Measurements from ENCODE around the gene U2SURP. TPM values are rescaled to one million over a fixed set of nuclear protein-coding genes. Genes with fewer than 3 reads are reported as not detected.

U2SURP gene
- total and polyA plus RNA-seq, 2 donors (not counting 3 experiments of a cell fraction or from before 2014, with no cell fraction given) = 12.6 to 92.4 TPM

DNA sequence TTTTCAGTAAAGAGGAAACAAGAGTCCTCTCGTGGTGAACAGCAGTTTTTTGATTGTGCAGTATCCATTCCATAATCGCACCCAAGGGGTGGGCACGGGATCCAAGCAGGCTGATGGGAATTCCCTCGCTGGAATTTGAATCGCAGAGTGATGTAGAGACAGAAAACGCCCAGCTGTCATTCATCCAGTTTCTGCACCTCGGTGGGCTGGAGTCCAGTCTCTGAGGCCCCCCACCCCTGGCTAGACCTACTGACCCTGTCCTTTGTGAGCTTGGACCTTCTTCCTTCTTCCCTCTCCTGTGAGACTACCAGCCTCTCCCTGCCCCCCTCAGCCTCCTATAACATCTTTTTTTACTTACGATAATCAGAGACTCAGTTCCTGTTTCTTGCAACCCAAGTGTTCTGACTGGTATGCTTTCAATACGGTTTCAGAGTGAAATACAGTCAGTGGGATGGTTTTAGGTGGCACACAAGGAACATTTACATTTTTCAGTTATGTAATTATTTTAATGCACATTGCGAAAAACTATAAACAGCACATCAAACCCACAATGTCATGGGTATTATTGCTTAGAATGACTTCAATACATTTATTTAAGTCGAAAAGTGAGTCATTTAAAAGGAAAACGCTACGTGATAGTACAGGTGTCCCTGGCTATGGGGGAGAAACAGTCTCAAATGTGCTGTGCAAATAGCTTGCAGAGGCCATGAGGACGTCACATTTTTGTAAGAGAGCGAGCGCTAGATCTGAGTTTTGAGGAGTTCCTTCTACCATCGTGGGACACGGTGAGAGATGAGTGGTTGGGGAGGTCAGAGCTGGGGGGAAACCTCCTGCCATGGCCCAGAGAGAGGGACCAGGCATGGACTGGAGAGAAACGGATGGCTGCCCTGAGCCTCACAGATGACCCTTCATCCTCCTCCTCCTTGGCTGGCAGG is 80.7 kb downstream of the U2SURP start:
- no TSS peak for BruUV-seq (replicated peaks)
- Histone ChIP-seq H3K36me3 (ENCODE audit: control insufficient read depth in 2 of 2, extremely low read depth in 1 of 2, insufficient read depth in 2 of 2, low read length in 2 of 2) (no peaks in the 10 kb centered on the region), H3K79me2 (ENCODE audit: control insufficient read depth, insufficient read depth, low read length) (no peaks in the 10 kb centered on the region), H3K4me3 (replicated peaks in 1 of 3; ENCODE audit: insufficient read depth in 1 of 3, low read depth in 1 of 3, low read length in 3 of 3) (no peak overlapping the region), H4K20me1 (replicated peaks; ENCODE audit: control insufficient read depth, extremely low read depth, insufficient read depth, low read length) (no peaks in the 10 kb centered on the region), H3K9ac (replicated peaks; ENCODE audit: extremely low read depth, insufficient read depth, low read length) (no peak overlapping the region), H2AFZ (ENCODE audit: low read depth, low read length) (no peak overlapping the region), H3K9me3 (replicated peaks; ENCODE audit: control insufficient read depth, insufficient read depth, low read length) (no peaks in the 10 kb centered on the region), H3K9me1 (replicated peaks; ENCODE audit: control insufficient read depth, extremely low read depth, insufficient read depth, low read length) (no peaks in the 10 kb centered on the region), H3K4me2 (ENCODE audit: insufficient read depth, low read length) (no peak overlapping the region), H3K4me1 (ENCODE audit: control insufficient read depth, extremely low read depth, insufficient read depth, low read length) (peaks cover 3% of the 10 kb centered on the region), H3K27ac (ENCODE audit: insufficient read depth, low read depth, low read length) (no peak overlapping the region), H3K27me3 (ENCODE audit: control insufficient read depth in 2 of 2, insufficient read depth in 2 of 2, low read length in 2 of 2) (no peaks in the 10 kb centered on the region)
- FAIRE-seq = no peak
- dilution Hi-C loops (cut with MboI; ENCODE audit: extremely low pct_ligation_motif_present, low sequenced_read_pairs) = no loop called here
- POLR2A ChIA-PET = no interaction called here
- intact Hi-C loops (cut with micrococcal nuclease) = no loop called here
- no peak for DNase-seq (ENCODE audit: low read depth, low spot score)
- CTCF ChIA-PET = no interaction called here
- TF ChIP-seq FOS (IDR thresholded peaks at IDR 0.05; ENCODE audit: borderline replicate concordance, insufficient read depth, low read length) (no peak), JUN (IDR thresholded peaks at IDR 0.05; ENCODE audit: borderline replicate concordance, insufficient read depth, insufficient read length, low read depth) (no peak)

- no TSS peak for BruUV-seq (replicated peaks)
- FAIRE-seq = no peak
- H3K9me1 ChIP-seq (replicated peaks; ENCODE audit: control insufficient read depth, extremely low read depth, insufficient read depth, low read length) = no peaks in the 10 kb centered on the region
Observed at GRCh38 chr3:143083781-143084180, 82.4 kb downstream of the U2SURP start.

More at GRCh38 chr3:143083781-143084180, 82.4 kb downstream of the U2SURP start:
- Histone ChIP-seq H2AFZ (ENCODE audit: low read depth, low read length) (no peak overlapping the region), H3K27ac (ENCODE audit: insufficient read depth, low read depth, low read length) (no peak overlapping the region), H3K4me2 (ENCODE audit: insufficient read depth, low read length) (no peak overlapping the region), H3K4me1 (ENCODE audit: control insufficient read depth, extremely low read depth, insufficient read depth, low read length) (peaks cover 3% of the 10 kb centered on the region), H3K27me3 (ENCODE audit: control insufficient read depth in 2 of 2, insufficient read depth in 2 of 2, low read length in 2 of 2) (no peaks in the 10 kb centered on the region), H4K20me1 (replicated peaks; ENCODE audit: control insufficient read depth, extremely low read depth, insufficient read depth, low read length) (no peaks in the 10 kb centered on the region), H3K4me3 (replicated peaks in 1 of 3; ENCODE audit: insufficient read depth in 1 of 3, low read depth in 1 of 3, low read length in 3 of 3) (no peak overlapping the region), H3K79me2 (ENCODE audit: control insufficient read depth, insufficient read depth, low read length) (no peaks in the 10 kb centered on the region), H3K9ac (replicated peaks; ENCODE audit: extremely low read depth, insufficient read depth, low read length) (no peak overlapping the region), H3K9me3 (replicated peaks; ENCODE audit: control insufficient read depth, insufficient read depth, low read length) (no peaks in the 10 kb centered on the region), H3K36me3 (ENCODE audit: control insufficient read depth in 2 of 2, extremely low read depth in 1 of 2, insufficient read depth in 2 of 2, low read length in 2 of 2) (no peaks in the 10 kb centered on the region)
- dilution Hi-C loops (cut with MboI; ENCODE audit: extremely low pct_ligation_motif_present, low sequenced_read_pairs) (no loop called here), intact Hi-C loops (cut with micrococcal nuclease) (no loop called here)
- TF ChIP-seq EZH2 (IDR thresholded peaks at IDR 0.05; ENCODE audit: borderline replicate concordance, low read depth, low read length, severe bottlenecking) (no peak), POLR2A (IDR thresholded peaks at IDR 0.05; ENCODE audit: low read depth, low read length) (no peak), FOS (IDR thresholded peaks at IDR 0.05; ENCODE audit: borderline replicate concordance, insufficient read depth, low read length) (no peak), MAX (IDR thresholded peaks at IDR 0.05; ENCODE audit: insufficient read depth, insufficient read length) (no peak), MYC (IDR thresholded peaks at IDR 0.05; ENCODE audit: low read depth, low read length) (no peak), POLR2AphosphoS5 (IDR thresholded peaks at IDR 0.05; ENCODE audit: insufficient read depth, low read depth, low read length) (no peak), GATA2 (IDR thresholded peaks at IDR 0.05; ENCODE audit: insufficient read depth, insufficient read length, low read depth, low read length) (no peak), JUN (IDR thresholded peaks at IDR 0.05; ENCODE audit: borderline replicate concordance, insufficient read depth, insufficient read length, low read depth) (no peak)
- TF ChIP-seq, protein P1, sequence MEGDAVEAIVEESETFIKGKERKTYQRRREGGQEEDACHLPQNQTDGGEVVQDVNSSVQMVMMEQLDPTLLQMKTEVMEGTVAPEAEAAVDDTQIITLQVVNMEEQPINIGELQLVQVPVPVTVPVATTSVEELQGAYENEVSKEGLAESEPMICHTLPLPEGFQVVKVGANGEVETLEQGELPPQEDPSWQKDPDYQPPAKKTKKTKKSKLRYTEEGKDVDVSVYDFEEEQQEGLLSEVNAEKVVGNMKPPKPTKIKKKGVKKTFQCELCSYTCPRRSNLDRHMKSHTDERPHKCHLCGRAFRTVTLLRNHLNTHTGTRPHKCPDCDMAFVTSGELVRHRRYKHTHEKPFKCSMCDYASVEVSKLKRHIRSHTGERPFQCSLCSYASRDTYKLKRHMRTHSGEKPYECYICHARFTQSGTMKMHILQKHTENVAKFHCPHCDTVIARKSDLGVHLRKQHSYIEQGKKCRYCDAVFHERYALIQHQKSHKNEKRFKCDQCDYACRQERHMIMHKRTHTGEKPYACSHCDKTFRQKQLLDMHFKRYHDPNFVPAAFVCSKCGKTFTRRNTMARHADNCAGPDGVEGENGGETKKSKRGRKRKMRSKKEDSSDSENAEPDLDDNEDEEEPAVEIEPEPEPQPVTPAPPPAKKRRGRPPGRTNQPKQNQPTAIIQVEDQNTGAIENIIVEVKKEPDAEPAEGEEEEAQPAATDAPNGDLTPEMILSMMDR (IDR thresholded peaks at IDR 0.05; ENCODE audit: extremely low read depth in 1 of 2, insufficient read depth in 1 of 2, low read depth in 1 of 2, low read length in 2 of 2) = no peak
- POLR2A ChIA-PET = no interaction called here
- no peak for DNase-seq (ENCODE audit: low read depth, low spot score)
- CTCF ChIA-PET = interaction anchor here (2.0 kb wide), 1 partner anchor 590 kb away, joined by 20 read pairs; no protein-coding TSS in a partner anchor
